Tibial nerve (tissue), 4 donors: ENCODE measurements around the gene WBP1. TPM values are rescaled to one million over a fixed set of nuclear protein-coding genes. Genes with fewer than 3 reads are reported as not detected.
"Not testable (repeated sequence)": the region's sequence is repeated elsewhere in the genome, so short reads cannot be mapped to it uniquely, and the experiment has no call there.

Experiments
- DNase-seq, 2 donors: peaks; one replicate each; pipeline ENCODE4 v3.0.0-alpha.2; 2019; ENCODE audit warnings: low spot score in 2 of 2
- H3K27ac ChIP-seq, 4 donors: fragments of 200-600 bp; sonication (generic) in 3 of 4; one replicate each; pipeline ENCODE4 v1.5.1; 2017 to 2019; ENCODE audit warnings: mild to moderate bottlenecking in 1 of 4
- H3K27me3 ChIP-seq, 2 donors: fragments of 200-600 bp; sonication (generic) in 1 of 2; one replicate each; pipeline versions ENCODE4 v1.5.1 to v1.6.0; 2017 to 2019
- H3K36me3 ChIP-seq, 3 donors: fragments of 200-600 bp; sonication (generic); one replicate each; pipeline ENCODE4 v1.5.1; 2018 to 2019
- H3K4me1 ChIP-seq, 4 donors: fragments of 200-600 bp; sonication (generic) in 3 of 4; one replicate each; pipeline ENCODE4 v1.5.1; 2017 to 2019
- H3K4me3 ChIP-seq, 4 donors: fragments of 200-600 bp; sonication (generic) in 3 of 4; one replicate each; pipeline ENCODE4 v1.5.1; 2017 to 2019; ENCODE audit warnings: mild to moderate bottlenecking in 1 of 4, moderate library complexity in 1 of 4
- H3K9me3 ChIP-seq, 4 donors: fragments of 200-600 bp; sonication (generic) in 3 of 4; one replicate each; pipeline ENCODE4 v1.5.1; 2017 to 2019
- CTCF ChIP-seq, 5 experiments: fragments of 200-600 bp in 3 of 5; fragments of 450-650 bp in 2 of 5; sonication (generic) in 3 of 5; IDR thresholded peaks; one replicate each; pipeline ENCODE4 v1.5.1; 2016 to 2019; ENCODE audit warnings: antibody characterized with exemption in 5 of 5, mild to moderate bottlenecking in 3 of 5, moderate library complexity in 2 of 5
- EP300 ChIP-seq, 2 donors: sonication (generic); formaldehyde crosslinking; IDR thresholded peaks; one replicate each; pipeline ENCODE4 v1.6.1; 2017; ENCODE audit warnings: antibody characterized with exemption in 2 of 2, mild to moderate bottlenecking in 1 of 2
- POLR2A ChIP-seq, 2 donors: fragments of 450-650 bp; IDR thresholded peaks; one replicate each; pipeline ENCODE4 v1.6.1; 2017; ENCODE audit warnings: antibody characterized with exemption in 2 of 2, mild to moderate bottlenecking in 2 of 2, moderate library complexity in 2 of 2
- WGBS, 2 donors: methylation state at CpG; one replicate each; pipeline ENCODE4 v1.1.5; 2018; 5-methylcytosine and 5-hydroxymethylcytosine counted together
- total RNA-seq, 4 donors: library from RNA; depleted of rRNA; stranded (reverse); fragments of >200 nt; gene quantifications; one replicate each; pipeline ENCODE4 v1.1.0, GENCODE V29; 2016

Gene WBP1
- total RNA-seq, 4 donors from 2014 or later, result 35.7 to 84.6 (median 69.0) TPM

- Histone ChIP-seq H3K4me3 (no peak overlapping the region), H3K9me3 (no peaks in the 10 kb centered on the region), H3K36me3 (peaks cover 0 to 57% (median 0%) of the 10 kb centered on the region in 3 donors), H3K27me3 (no peaks in the 10 kb centered on the region), H3K27ac (no peak overlapping the region), H3K4me1 (peaks cover 0 to 31% (median 15%) of the 10 kb centered on the region in 4 donors)
- no peak for TF ChIP-seq POLR2A (IDR thresholded peaks at IDR 0.05)
- TF ChIP-seq EP300 (IDR thresholded peaks at IDR 0.05), result no peak
- TF ChIP-seq CTCF (IDR thresholded peaks at IDR 0.05), result peak in 1 of 5 experiments; percentile 15
- WGBS, 2 donors, result 87 to 90% methylated on average over 5 of the region's 5 CpGs
- DNase-seq, result no peak
Measured at GRCh38 chr2:74474899-74475298, 16.7 kb downstream of the WBP1 start.

GRCh38 chr2:74481431-74481830 is 23.2 kb downstream of the WBP1 start:
- DNase-seq, result no peak
- H3K9me3 ChIP-seq, result no peaks in the 10 kb centered on the region
- TF ChIP-seq EP300 (IDR thresholded peaks at IDR 0.05) (no peak), POLR2A (IDR thresholded peaks at IDR 0.05) (no peak), CTCF (IDR thresholded peaks at IDR 0.05) (no peak)
- H3K27me3 ChIP-seq, result no peaks in the 10 kb centered on the region
- H3K4me3 ChIP-seq, result peak overlapping the region; percentile 72 to 91 (median 86)
- H3K4me1 ChIP-seq, result peaks cover 0 to 43% (median 25%) of the 10 kb centered on the region in 4 donors
- peak overlapping the region in 2 of 4 donors; percentile 87 to 90 for H3K27ac ChIP-seq
- WGBS, 2 donors, result 37 to 39% methylated on average over 3 of the region's 3 CpGs
- peaks cover 0 to 57% (median 2%) of the 10 kb centered on the region in 3 donors for H3K36me3 ChIP-seq

GRCh38 chr2:74481961-74482800 is 23.9 kb downstream of the WBP1 start:
- peaks cover 0 to 41% (median 25%) of the 10 kb centered on the region in 4 donors for H3K4me1 ChIP-seq
- peak overlapping the region; percentile 87 to 90 (median 89) for H3K27ac ChIP-seq
- H3K9me3 ChIP-seq, result no peaks in the 10 kb centered on the region
- no peak for TF ChIP-seq EP300 (IDR thresholded peaks at IDR 0.05)
- no peak for TF ChIP-seq CTCF (IDR thresholded peaks at IDR 0.05)
- no peak for TF ChIP-seq POLR2A (IDR thresholded peaks at IDR 0.05)
- WGBS, 2 donors, result 2% methylated on average over 31 to 40 of the region's 80 CpGs
- DNase-seq, result no peak
- no peaks in the 10 kb centered on the region for H3K27me3 ChIP-seq
- H3K4me3 ChIP-seq, result peak overlapping the region; percentile 72 to 91 (median 86)
- peaks cover 0 to 58% (median 2%) of the 10 kb centered on the region in 3 donors for H3K36me3 ChIP-seq

- 0% methylated on average over 46 to 48 of the region's 50 CpGs for WGBS, 2 donors
- DNase-seq, result peak; percentile 95 to 98
- Histone ChIP-seq H3K27me3 (no peaks in the 10 kb centered on the region), H3K4me3 (peak within 1 kb of the TSS; percentile 72 to 91 (median 86)), H3K27ac (peak within 1 kb of the TSS; percentile 87 to 90 (median 89)), H3K9me3 (no peaks in the 10 kb centered on the region), H3K36me3 (peaks cover 0 to 58% (median 2%) of the 10 kb centered on the region in 3 donors), H3K4me1 (peaks cover 0 to 36% (median 25%) of the 10 kb centered on the region in 4 donors)
- TF ChIP-seq POLR2A (IDR thresholded peaks at IDR 0.05), result peak in 1 of 2 donors; percentile 35
- peak; percentile 79 to 95 (median 91) for TF ChIP-seq CTCF (IDR thresholded peaks at IDR 0.05)
- TF ChIP-seq EP300 (IDR thresholded peaks at IDR 0.05), result peak; percentile 69 to 97
Measured at GRCh38 chr2:74482801-74483674, 24.8 kb downstream of the WBP1 start, which contains the start of the genes CCDC142 and TTC31. Gene CCDC142 (minus strand): TSS chr2:74482998. CDS start chr2:74482837, 161 bp downstream. Gene TTC31 (plus strand): TSS chr2:74483081. CDS start chr2:74483096, 15 bp downstream.

- H3K27me3 ChIP-seq, H3K9me3 ChIP-seq, DNase-seq: not testable (repeated sequence)
- Histone ChIP-seq H3K4me1 (peaks cover 0 to 36% (median 25%) of the 10 kb centered on the region in 4 donors), H3K36me3 (peaks cover 0 to 59% (median 2%) of the 10 kb centered on the region in 3 donors), H3K27ac (peak overlapping the region; percentile 87 to 90 (median 89)), H3K4me3 (peak overlapping the region; percentile 72 to 91 (median 86))
- 82 to 84% methylated on average over 19 of the region's 19 CpGs for WGBS, 2 donors
Measured at GRCh38 chr2:74483675-74484164, 25.5 kb downstream of the WBP1 start.
